HG03060 (cell line): Measurements from ENCODE around the gene EXOC7.

Experiments used
- ATAC-seq: cut with Tn5 transposase; IDR thresholded peaks from one replicate; pipeline ENCODE4 v1.9.1; 2021; ENCODE audit warnings: low read depth, moderate number of reproducible peaks; ENCODE audit not compliant: unreplicated experiment

Gene EXOC7

DNA sequence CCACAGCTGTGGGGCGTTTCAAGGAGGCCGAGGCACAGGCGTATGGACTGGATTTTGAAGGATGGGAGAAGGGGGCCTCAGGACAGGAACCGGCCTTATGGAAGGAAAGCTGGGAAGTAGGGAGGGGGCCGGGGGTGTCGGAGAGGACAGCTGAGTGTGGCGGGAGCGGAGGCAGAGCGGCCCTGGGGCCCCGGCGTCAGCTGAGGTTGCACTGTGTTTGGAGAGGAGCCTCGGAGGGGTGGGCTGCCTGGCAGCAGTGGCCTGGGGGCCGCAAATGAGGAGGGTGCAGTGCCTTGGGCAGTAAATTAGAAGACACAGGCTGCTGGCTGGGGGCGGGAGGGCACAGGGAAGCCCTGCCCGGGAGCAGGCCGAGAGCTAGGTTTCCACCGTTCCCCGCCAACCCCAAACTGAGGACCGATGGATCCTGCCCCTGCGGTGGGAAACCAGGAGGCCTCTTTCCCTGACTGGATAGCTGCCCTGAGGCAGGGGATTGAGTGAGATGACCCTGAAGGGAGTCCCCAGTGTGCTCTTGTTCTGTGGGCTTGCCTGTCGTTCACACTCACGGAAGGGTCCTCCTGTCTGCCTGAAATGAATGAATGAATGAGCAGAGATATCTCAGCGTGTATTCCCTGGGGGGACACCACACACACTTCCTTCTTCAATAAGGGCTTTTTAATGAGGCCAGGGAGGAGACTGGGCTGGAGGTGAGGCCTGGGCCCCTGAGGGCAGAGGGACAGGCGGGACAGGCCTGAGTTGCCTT is 19.0 kb upstream of the EXOC7 start:
- no peak for ATAC-seq

DNA sequence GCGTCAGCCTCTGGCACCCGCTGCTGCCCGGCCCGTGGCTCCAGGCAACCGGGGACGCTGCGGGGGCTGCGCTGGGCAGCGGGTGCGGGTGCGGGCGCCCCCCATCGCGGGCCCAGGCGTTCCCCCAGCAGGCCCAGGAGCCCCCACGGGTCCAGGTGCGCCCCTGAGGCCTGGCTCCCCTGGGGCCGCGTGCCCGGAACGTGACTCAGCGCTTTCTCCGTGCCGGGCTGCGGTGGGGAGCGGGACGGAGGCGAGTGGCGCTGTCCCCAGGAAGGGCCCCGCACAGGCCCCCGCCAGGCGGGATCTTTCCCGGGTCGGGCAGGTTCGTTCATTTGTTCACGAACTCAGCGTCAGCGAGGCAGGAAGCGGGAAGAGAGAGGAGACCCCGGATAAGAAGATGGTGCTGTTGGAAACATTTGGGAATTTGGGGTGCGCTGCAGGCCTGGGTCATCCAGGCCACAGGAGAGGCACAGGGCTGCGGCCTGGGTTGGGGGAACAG is 18.4 kb upstream of the EXOC7 start:
- ATAC-seq, result no peak

GRCh38 chr17:76120658-76121008 is 17.0 kb upstream of the EXOC7 start:
- no peak for ATAC-seq

- no peak for ATAC-seq
These were observed 16.1 kb upstream of the EXOC7 start for GRCh38 chr17:76119409-76120371.

DNA sequence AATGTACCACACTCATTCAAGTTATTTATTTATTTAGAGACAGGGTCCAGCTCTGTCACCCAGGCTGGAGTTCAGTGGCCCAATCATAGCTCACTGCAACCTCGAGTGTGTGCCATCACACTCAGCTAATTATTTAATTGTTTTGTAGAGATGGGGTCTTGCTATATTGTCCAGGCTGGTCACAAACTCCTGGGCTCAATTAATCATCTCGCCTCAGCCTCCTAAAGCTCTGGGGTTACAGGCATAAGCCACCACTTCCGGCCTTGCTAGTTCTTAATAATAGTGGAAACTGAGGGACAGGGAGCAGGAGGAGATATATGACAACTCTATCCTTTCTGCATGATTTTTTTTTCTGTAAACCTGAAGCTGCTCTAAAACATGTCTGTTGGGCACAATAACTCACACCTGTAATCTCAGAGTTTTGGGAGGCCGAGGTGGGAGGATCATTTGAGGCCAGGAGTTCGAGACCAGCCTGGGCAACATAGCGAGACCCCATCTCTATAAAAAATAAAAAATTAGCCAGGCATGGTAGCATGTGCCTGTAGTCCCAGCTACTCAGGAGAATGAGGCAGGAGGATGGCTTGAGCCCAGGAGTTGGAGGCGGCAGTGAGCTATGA is 11.7 kb upstream of the EXOC7 start:
- ATAC-seq, result no peak

GRCh38 chr17:76111956-76112355 is 8.4 kb upstream of the EXOC7 start:
- ATAC-seq, result no peak

DNA sequence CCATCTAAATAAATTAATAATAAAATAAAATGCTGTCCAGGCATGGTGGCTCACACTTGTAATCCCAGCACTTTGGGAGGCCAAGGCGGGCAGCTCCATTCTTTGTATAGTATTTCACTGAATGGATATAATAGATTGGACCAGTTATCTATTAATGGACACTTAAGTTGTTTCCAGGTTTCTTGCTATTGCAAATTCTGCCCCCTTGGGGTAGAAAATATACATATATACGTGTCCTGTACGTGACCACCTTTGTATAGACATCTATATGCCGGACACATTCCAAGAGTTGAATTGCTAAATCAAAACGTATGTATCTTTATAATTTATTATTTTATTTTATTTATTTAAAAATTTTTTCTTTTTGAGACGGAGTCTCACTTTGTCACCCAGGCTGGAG is 3.9 kb upstream of the EXOC7 start:
- ATAC-seq, result no peak

DNA sequence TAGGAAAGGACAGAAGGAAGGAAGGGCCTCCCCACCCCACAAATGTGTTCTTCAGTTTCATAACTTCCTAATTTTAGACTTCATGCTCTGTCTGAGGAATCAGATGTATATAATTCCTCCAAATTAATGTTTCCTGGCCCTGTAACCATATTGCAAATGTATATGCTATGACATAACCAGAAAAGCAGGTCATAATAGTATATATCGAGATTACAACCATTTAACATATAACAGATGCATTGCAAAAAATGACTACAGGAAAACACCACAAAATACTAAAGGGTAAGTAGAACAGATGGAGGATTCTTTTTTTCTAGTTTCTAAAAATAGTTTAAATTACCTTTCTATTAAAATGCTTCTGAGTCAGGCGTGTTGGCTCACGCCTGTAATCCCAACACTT is 3.1 kb upstream of the EXOC7 start:
- no peak for ATAC-seq

- ATAC-seq, result no peak
These were observed 1.3 kb upstream of the EXOC7 start for GRCh38 chr17:76104896-76105231.

- no peak for ATAC-seq
These were observed 731 bp upstream of the EXOC7 start for GRCh38 chr17:76104140-76104895.

DNA sequence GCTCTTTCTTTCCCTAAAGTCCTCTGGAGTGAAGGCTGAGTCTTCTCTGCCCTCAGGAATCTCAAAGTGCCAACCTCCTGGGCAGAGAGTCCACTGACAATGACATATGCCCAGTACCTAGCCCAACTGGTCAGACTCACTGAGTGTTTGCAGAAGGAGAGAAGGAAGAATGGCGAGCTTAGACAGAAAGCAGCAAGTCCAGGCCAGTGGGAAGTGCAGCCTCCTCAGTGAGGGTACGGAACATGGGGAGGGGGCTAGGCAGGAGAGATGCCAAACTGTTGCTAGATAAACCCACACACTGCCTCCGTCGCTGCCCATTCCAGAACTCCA is 678 bp downstream of the EXOC7 start:
- no peak for ATAC-seq

GRCh38 chr17:76097716-76098295 is 5.8 kb downstream of the EXOC7 start:
- no peak for ATAC-seq

DNA sequence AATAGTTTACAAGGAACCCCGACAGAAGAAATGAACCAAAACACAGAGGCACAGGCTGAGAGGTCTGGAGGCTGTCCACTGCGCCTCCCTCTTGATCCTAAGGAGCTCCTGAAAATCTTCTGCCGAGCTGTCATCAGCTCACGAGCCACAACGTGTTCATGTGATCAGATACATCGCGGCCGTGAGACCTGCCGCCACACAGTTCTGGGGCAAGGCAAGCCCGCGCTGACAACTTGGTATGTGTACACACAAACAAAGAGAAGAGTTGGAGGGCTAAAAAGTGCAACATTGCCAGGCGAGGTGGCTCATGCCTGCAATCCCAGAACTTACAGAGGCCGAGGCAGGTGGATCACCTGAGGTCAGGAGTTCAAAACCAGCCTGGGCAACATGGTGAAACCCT is 7.6 kb downstream of the EXOC7 start:
- ATAC-seq, result no peak

- ATAC-seq, result no peak
These were observed 9.5 kb downstream of the EXOC7 start for GRCh38 chr17:76094046-76094445.

DNA sequence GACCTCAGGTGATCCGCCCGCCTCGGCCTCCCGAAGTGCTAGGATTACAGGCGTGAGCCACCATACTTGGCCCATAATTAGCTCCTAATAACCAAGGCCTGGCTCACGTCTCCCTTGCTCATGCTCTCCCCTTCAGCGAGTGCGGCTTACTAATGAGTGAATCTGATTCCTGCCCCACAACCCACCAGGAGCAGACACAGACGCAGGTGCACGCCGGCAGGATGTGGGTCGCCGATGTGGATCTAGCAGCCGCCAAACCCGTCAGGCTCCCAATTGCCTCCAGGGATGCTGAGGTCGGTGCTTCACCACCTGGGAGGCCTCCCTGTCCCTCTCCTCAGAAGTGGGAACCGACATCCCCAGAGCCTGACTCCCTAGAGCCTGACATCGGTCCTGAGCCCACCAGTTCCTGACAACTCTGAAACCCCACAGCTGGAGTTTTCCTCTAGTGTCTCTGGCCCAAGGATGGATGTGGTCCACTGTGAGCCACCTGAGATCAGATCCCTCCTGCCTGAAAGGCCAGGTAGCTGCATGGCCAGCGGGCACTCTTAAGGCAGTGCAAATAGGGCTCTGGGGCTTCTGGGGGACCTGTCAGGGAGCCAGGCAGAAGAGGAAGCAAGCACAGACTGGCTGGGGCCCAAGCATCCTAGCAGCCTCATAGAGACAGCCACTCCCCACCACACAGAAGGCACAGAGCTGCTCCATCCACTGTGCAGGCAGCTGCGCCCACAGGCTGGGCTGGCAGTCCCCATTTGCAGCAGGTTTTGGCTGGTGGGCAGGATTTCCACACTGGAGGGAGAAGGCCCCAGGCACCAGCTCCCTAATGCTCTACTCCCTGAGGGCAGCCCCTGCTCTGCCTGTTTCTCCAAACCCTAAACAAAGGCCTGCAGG is 10.8 kb downstream of the EXOC7 start:
- ATAC-seq, result no peak

DNA sequence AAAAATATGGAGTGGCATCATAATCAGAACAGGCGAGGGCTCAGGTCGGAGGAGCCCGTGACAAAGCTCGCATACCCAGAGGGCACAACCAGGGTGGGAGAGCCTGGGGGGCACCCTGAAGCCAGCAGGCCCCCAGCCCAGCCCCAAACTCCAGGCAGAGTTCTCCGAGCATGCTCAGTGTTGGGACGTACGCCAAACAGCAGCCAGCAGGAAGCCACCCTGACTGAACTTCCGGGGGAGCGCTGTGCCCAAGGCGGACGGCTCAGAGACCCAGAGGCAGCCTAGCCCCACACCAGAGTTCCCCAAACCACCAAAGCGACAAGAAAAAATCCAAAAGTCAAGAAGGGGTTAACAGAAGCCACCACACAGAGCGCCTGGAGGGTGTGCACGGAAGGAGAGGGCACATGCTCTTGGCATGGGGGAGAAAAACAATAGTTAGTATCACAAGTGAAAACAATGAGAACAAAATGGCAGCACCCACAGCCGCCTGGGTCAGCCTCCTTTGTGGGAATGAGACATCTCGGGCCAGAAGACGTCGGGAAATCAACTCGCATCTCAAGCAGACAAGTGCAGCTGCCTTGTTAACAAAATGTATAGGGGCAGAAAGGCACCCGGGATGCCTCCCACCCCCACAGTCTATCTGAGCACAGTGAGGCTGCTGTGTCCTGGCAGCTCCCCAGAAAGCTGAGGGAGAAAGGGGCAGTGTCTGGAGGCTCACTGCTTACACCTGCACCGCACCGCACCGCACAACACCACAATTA is 11.9 kb downstream of the EXOC7 start:
- ATAC-seq, result no peak

DNA sequence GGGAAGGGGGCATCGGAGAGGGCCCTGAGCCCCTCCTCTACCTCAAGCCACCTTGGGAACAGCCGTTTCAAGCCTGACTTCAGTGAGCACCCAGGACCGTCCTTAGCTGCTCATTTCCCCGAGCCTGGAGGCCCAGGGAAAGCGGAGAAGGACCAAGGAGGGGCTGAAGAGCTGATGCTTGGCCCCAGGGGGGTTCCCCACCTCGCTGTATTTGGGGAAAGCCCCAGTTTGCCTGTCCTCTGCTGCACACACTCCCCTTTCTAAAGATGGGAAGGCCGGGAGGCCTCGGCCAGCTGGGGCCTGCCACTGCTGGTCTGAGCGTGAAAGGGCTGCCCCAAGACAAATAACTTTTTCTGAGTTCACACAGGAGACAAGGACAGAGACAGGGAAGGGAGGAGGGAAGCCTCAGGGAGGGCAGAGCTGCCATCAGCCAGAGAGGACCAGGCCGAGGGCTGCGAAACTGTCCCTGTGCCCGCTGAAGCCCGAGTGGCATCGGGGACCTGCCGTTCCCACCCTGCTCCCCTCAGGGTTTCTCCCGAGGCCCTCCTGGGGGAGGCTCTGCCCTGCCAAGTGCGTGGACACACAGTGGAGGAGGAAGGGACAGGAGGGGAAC is 13.0 kb downstream of the EXOC7 start:
- ATAC-seq, result no peak
